HG02759 (cell line): Measurements from ENCODE around the gene RAD51B.
"Not testable (repeated sequence)": the region's sequence is repeated elsewhere in the genome, so short reads cannot be mapped to it uniquely, and the experiment has no call there.

Experiments
- ATAC-seq: cut with Tn5 transposase; IDR thresholded peaks from one replicate; pipeline ENCODE4 v1.9.1; 2021; ENCODE audit warnings: mild to moderate bottlenecking, moderate library complexity; ENCODE audit not compliant: unreplicated experiment

Gene RAD51B

GRCh38 chr14:67977434-67978034, 158.0 kb downstream of the RAD51B start:
- no peak for ATAC-seq

- ATAC-seq: no peak
Measured at GRCh38 chr14:67978749-67979148, 159.2 kb downstream of the RAD51B start.

- no peak for ATAC-seq
Measured at GRCh38 chr14:67982711-67983608, 163.4 kb downstream of the RAD51B start.

GRCh38 chr14:67984274-67984673, 164.7 kb downstream of the RAD51B start:
- ATAC-seq: no peak

- ATAC-seq: no peak
Measured at GRCh38 chr14:67986131-67986841, 166.7 kb downstream of the RAD51B start.

- ATAC-seq: no peak
Measured at GRCh38 chr14:67987606-67988005, 168.0 kb downstream of the RAD51B start.

- ATAC-seq: not testable (repeated sequence)
Measured at GRCh38 chr14:67988210-67988609, 168.6 kb downstream of the RAD51B start.

- ATAC-seq: no peak
Measured at GRCh38 chr14:67990576-67990975, 171.0 kb downstream of the RAD51B start.

GRCh38 chr14:67994531-67994930, 175.0 kb downstream of the RAD51B start:
- ATAC-seq: no peak

- ATAC-seq: no peak
Measured at GRCh38 chr14:67996235-67996634, 176.7 kb downstream of the RAD51B start.

- ATAC-seq: no peak
Measured at GRCh38 chr14:67998834-67999233, 179.3 kb downstream of the RAD51B start.

GRCh38 chr14:67999290-67999689, 179.7 kb downstream of the RAD51B start:
- no peak for ATAC-seq

GRCh38 chr14:67999705-68000384, 180.3 kb downstream of the RAD51B start:
- ATAC-seq: no peak

- no peak for ATAC-seq
Measured at GRCh38 chr14:68000511-68000910, 180.9 kb downstream of the RAD51B start.

GRCh38 chr14:68008491-68008890, 188.9 kb downstream of the RAD51B start:
- ATAC-seq: no peak

- no peak for ATAC-seq
Measured at GRCh38 chr14:68011406-68012028, 191.9 kb downstream of the RAD51B start.

GRCh38 chr14:68012871-68013270, 193.3 kb downstream of the RAD51B start:
- ATAC-seq: no peak

GRCh38 chr14:68013326-68013725, 193.7 kb downstream of the RAD51B start:
- ATAC-seq: no peak

- ATAC-seq: no peak
Measured at GRCh38 chr14:68014771-68015170, 195.2 kb downstream of the RAD51B start.

GRCh38 chr14:68015356-68016254, 196.0 kb downstream of the RAD51B start:
- no peak for ATAC-seq
